NCI-H1417 (cell line): ENCODE results near the gene ZBTB17.
"Not testable (repeated sequence)": the region's sequence is repeated elsewhere in the genome, so short reads cannot be mapped to it uniquely, and the experiment has no call there.

ENCODE experiments used
- DNase-seq, 3 experiments: peaks; one replicate each; lab custom pipeline; 2025; lab: John Stamatoyannopoulos, UW

Gene ZBTB17

GRCh38 chr1:15896841-15897610 lies 78.9 kb downstream of the ZBTB17 start:
- not testable (repeated sequence) for DNase-seq

GRCh38 chr1:15895233-15895632 lies 80.7 kb downstream of the ZBTB17 start:
- no peak for DNase-seq

- not testable (repeated sequence) for DNase-seq
Measured at GRCh38 chr1:15892857-15893599, 82.9 kb downstream of the ZBTB17 start.
